Neural progenitor cell (in vitro differentiated cells): Measurements from ENCODE around the gene NPIPB2. TPM values are rescaled to one million over a fixed set of nuclear protein-coding genes. Genes with fewer than 3 reads are reported as not detected.
A peak's percentile ranks its signal among the peaks of the same experiment; 100 is the strongest.
"Not testable (repeated sequence)": the region's sequence is repeated elsewhere in the genome, so short reads cannot be mapped to it uniquely, and the experiment has no call there.

Experiments used
- DNase-seq: peaks from one replicate; pipeline ENCODE4 v3.0.0-alpha.2; 2016; ENCODE audit warnings: low spot score
- H2AFZ ChIP-seq: fragments of 200-600 bp; sonication (generic); replicated peaks from 2 replicates; pipeline ENCODE4 v1.6.1; 2016; ENCODE audit warnings: antibody characterized with exemption
- H3F3A ChIP-seq: fragments of 200-600 bp; sonication (generic); 2 replicates; pipeline ENCODE4 v1.6.1; 2016; ENCODE audit warnings: antibody characterized with exemption, low read depth
- H3K27ac ChIP-seq: fragments of 200-600 bp; sonication (generic); 2 replicates; pipeline ENCODE4 v1.5.1; 2016; ENCODE audit warnings: mild to moderate bottlenecking
- H3K27me3 ChIP-seq: fragments of 200-600 bp; sonication (generic); 2 replicates; pipeline ENCODE4 v1.6.1; 2016; ENCODE audit warnings: mild to moderate bottlenecking, moderate library complexity
- H3K36me3 ChIP-seq: fragments of 200-600 bp; sonication (generic); 2 replicates; pipeline ENCODE4 v1.5.1; 2016
- H3K4me1 ChIP-seq: fragments of 200-600 bp; sonication (generic); 2 replicates; pipeline ENCODE4 v1.6.1; 2016; ENCODE audit warnings: mixed run types
- H3K4me2 ChIP-seq: fragments of 200-600 bp; sonication (generic); 2 replicates; pipeline ENCODE4 v1.6.1; 2016
- H3K4me3 ChIP-seq: fragments of 200-600 bp; sonication (generic); 2 replicates; pipeline ENCODE4 v1.5.1; 2016
- H3K79me2 ChIP-seq: fragments of 200-600 bp; sonication (generic); 2 replicates; pipeline ENCODE4 v1.6.1; 2016; ENCODE audit warnings: low read depth
- H3K9ac ChIP-seq: fragments of 200-600 bp; sonication (generic); 2 replicates; pipeline ENCODE4 v1.6.1; 2016
- H3K9me3 ChIP-seq: fragments of 200-600 bp; sonication (generic); 2 replicates; pipeline ENCODE4 v1.5.1; 2016; ENCODE audit warnings: low read depth
- H4K20me1 ChIP-seq: fragments of 200-600 bp; sonication (generic); 2 replicates; pipeline ENCODE4 v1.6.1; 2016; ENCODE audit warnings: low read depth
- H3K27ac Mint-ChIP-seq: 3 replicates; pipeline ENCODE4 v1.8.0; 2021; ENCODE audit warnings: mixed read lengths
- H3K27me3 Mint-ChIP-seq: 2 replicates; pipeline ENCODE4 v1.8.0; 2022; ENCODE audit warnings: low read depth, mild to moderate bottlenecking, inconsistent platforms, moderate library complexity, mixed read lengths; ENCODE audit not compliant: insufficient read depth
- H3K36me3 Mint-ChIP-seq: 3 replicates; pipeline ENCODE4 v1.8.0; 2021; ENCODE audit warnings: mixed read lengths
- H3K4me1 Mint-ChIP-seq: 3 replicates; pipeline ENCODE4 v1.8.0; 2021; ENCODE audit warnings: mixed read lengths
- H3K4me3 Mint-ChIP-seq: 3 replicates; pipeline ENCODE4 v1.8.0; 2021; ENCODE audit warnings: mild to moderate bottlenecking, moderate library complexity, mixed read lengths
- H3K9me3 Mint-ChIP-seq: 3 replicates; pipeline ENCODE4 v1.8.0; 2020; ENCODE audit warnings: mixed read lengths
- EZH2 ChIP-seq: fragments of 200-600 bp; sonication (generic); IDR thresholded peaks from 2 replicates; pipeline ENCODE4 v1.6.1; 2017; ENCODE audit warnings: antibody characterized with exemption, mild to moderate bottlenecking, moderate library complexity
- EZH2phosphoT487 ChIP-seq: fragments of 200-600 bp; sonication (generic); IDR thresholded peaks from 2 replicates; pipeline ENCODE4 v1.6.1; 2017; ENCODE audit warnings: antibody characterized with exemption
- total RNA-seq: library from RNA; depleted of rRNA; stranded (reverse); fragments of >200 nt; gene quantifications from 2 replicates; pipeline ENCODE4 v1.2.3, GENCODE V29; 2015; ENCODE audit warnings: low replicate concordance
- TF ChIP-seq, protein P1 (sequence below): fragments of 200-600 bp; sonication (generic); IDR thresholded peaks from 2 replicates; pipeline ENCODE4 v1.5.1; 2017; ENCODE audit warnings: antibody characterized with exemption, mild to moderate bottlenecking

The NPIPB2 gene
- total RNA-seq, 1 donor from 2014 or later: 7.3 TPM

DNA sequence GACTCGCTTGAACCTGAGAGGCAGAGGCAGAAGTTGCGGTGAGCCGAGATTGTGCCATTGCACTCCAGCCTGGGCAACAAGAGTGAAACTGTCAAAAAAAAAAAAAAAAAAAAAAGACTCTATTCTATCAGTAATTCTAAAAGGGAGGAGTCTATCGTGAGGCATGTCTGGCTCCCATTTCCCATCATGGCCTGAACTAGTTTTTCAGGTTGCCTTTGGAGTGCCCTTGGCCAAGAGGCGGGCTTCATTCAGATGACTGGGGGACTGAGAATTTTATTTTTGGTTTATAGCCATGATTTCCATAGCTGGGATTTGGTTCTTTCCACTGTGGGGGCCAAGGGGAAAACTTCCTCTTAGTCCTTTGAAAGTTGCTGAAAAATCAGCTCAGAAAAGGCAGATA is 31.2 kb upstream of the NPIPB2 start:
- H3K4me3 ChIP-seq: no peak overlapping the region
- TF ChIP-seq, protein P1, sequence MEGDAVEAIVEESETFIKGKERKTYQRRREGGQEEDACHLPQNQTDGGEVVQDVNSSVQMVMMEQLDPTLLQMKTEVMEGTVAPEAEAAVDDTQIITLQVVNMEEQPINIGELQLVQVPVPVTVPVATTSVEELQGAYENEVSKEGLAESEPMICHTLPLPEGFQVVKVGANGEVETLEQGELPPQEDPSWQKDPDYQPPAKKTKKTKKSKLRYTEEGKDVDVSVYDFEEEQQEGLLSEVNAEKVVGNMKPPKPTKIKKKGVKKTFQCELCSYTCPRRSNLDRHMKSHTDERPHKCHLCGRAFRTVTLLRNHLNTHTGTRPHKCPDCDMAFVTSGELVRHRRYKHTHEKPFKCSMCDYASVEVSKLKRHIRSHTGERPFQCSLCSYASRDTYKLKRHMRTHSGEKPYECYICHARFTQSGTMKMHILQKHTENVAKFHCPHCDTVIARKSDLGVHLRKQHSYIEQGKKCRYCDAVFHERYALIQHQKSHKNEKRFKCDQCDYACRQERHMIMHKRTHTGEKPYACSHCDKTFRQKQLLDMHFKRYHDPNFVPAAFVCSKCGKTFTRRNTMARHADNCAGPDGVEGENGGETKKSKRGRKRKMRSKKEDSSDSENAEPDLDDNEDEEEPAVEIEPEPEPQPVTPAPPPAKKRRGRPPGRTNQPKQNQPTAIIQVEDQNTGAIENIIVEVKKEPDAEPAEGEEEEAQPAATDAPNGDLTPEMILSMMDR: no peak
- TF ChIP-seq EZH2phosphoT487: no peak
- no peak for TF ChIP-seq EZH2
- Mint-ChIP-seq H3K4me3 (no peak overlapping the region), H3K4me1 (peaks cover 21% of the 10 kb centered on the region), H3K27me3 (no peaks in the 10 kb centered on the region), H3K9me3 (no peaks in the 10 kb centered on the region), H3K36me3 (no peaks in the 10 kb centered on the region), H3K27ac (no peak overlapping the region)
- H3K36me3 ChIP-seq: no peaks in the 10 kb centered on the region
- H3K4me2 ChIP-seq: no peak overlapping the region
- peaks cover 5% of the 10 kb centered on the region for H3K4me1 ChIP-seq
- peaks cover 2% of the 10 kb centered on the region for H3F3A ChIP-seq
- H3K9ac ChIP-seq: no peak overlapping the region
- H3K27ac ChIP-seq: no peak overlapping the region
- DNase-seq: no peak
- no peaks in the 10 kb centered on the region for H3K9me3 ChIP-seq
- peaks cover 14% of the 10 kb centered on the region for H3K79me2 ChIP-seq
- H4K20me1 ChIP-seq: peaks cover 2% of the 10 kb centered on the region
- H3K27me3 ChIP-seq: no peaks in the 10 kb centered on the region
- no peak overlapping the region for H2AFZ ChIP-seq

DNA sequence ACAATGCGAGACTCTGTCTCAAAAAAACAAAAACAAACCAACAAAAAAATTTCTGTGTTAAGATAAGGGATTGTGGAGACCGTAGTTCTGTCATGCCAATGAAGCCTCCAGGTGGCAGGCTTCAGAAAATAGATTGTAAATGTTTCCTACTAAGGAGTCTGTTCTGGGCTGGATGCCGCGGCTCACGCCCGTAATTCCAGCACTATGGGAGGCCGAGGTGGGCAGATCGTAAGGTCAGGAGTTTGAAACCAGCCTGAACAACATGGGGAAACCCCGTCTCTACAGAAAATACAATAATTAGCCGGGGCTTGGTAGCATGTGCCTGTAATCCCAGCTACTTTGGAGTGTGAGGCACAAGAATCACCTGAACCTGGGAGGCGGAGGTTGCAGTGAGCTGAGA is 30.3 kb upstream of the NPIPB2 start:
- H3K79me2 ChIP-seq: peaks cover 12% of the 10 kb centered on the region
- H3K9ac ChIP-seq: no peak overlapping the region
- no peak overlapping the region for H3K4me2 ChIP-seq
- Mint-ChIP-seq H3K4me1 (peaks cover 12% of the 10 kb centered on the region), H3K36me3 (no peaks in the 10 kb centered on the region), H3K27me3 (no peaks in the 10 kb centered on the region), H3K9me3 (no peaks in the 10 kb centered on the region), H3K27ac (no peak overlapping the region), H3K4me3 (no peak overlapping the region)
- TF ChIP-seq EZH2: no peak
- TF ChIP-seq, protein P1: peak; percentile 31
- H3K27me3 ChIP-seq: no peaks in the 10 kb centered on the region
- H3F3A ChIP-seq: peaks cover 2% of the 10 kb centered on the region
- no peak overlapping the region for H3K4me3 ChIP-seq
- no peak overlapping the region for H2AFZ ChIP-seq
- no peak overlapping the region for H3K27ac ChIP-seq
- no peak for DNase-seq
- H3K4me1 ChIP-seq: peaks cover 5% of the 10 kb centered on the region
- H3K36me3 ChIP-seq: no peaks in the 10 kb centered on the region
- peaks cover 2% of the 10 kb centered on the region for H4K20me1 ChIP-seq
- H3K9me3 ChIP-seq: no peaks in the 10 kb centered on the region

DNA sequence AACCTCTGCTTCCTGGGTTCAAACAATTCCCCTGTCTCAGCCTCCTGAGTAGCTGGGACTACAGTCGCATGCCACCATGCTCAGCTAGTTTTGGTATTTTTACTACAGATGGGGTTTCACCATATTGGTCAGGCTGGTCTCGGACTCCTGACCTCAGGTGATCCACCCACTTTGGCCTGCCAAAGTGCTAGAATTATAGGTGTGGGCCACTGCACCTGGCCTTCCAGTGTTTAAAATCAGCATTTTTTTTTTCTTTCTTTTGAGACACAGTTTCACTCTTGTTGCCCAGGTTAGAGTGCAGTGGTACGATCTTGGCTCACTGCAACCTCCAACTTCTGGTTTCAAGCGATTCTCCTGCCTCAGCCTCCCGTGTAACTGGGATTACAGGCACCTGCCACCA is 28.4 kb upstream of the NPIPB2 start:
- not testable (repeated sequence) for H3K4me3 Mint-ChIP-seq, H3K4me1 ChIP-seq, H3F3A ChIP-seq, H2AFZ ChIP-seq, H3K27ac ChIP-seq, DNase-seq, H3K9me3 Mint-ChIP-seq, H3K9ac ChIP-seq, H3K4me3 ChIP-seq, H3K4me1 Mint-ChIP-seq, H3K36me3 ChIP-seq, H3K4me2 ChIP-seq, H3K27ac Mint-ChIP-seq, H4K20me1 ChIP-seq, H3K9me3 ChIP-seq, H3K79me2 ChIP-seq, H3K36me3 Mint-ChIP-seq, H3K27me3 Mint-ChIP-seq, H3K27me3 ChIP-seq

DNA sequence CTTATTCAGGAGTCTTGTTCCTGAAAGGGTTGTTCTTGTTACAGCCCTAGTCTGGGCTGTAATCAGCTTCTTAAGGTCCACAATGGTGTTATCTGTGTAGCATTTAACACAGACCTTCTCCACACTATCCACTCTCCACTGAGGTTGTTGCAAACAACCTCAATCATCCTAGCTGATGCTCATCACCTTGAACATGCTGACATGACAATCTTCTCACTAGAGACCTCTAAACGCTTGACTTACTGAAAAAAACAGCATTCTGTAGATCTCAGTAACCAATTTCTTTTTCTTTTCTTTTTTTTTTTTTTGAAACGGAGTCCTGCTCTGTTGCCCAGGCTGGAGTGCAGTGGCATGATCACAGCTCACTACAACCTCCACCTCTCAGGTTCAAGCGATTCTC is 26.7 kb upstream of the NPIPB2 start:
- Histone ChIP-seq H4K20me1 (no peaks in the 10 kb centered on the region), H3K4me2 (no peak overlapping the region), H3K9me3 (no peaks in the 10 kb centered on the region), H3K9ac (no peak overlapping the region), H3K27me3 (no peaks in the 10 kb centered on the region), H3F3A (peaks cover 4% of the 10 kb centered on the region), H3K79me2 (no peaks in the 10 kb centered on the region), H3K36me3 (no peaks in the 10 kb centered on the region), H3K4me1 (no peaks in the 10 kb centered on the region), H3K27ac (no peak overlapping the region), H2AFZ (no peak overlapping the region), H3K4me3 (no peak overlapping the region)
- H3K27ac Mint-ChIP-seq: no peak overlapping the region
- peaks cover 2% of the 10 kb centered on the region for H3K4me1 Mint-ChIP-seq
- H3K36me3 Mint-ChIP-seq: no peaks in the 10 kb centered on the region
- no peak for DNase-seq
- TF ChIP-seq EZH2 (no peak), EZH2phosphoT487 (no peak)
- TF ChIP-seq, protein P1: no peak
- H3K27me3 Mint-ChIP-seq: no peaks in the 10 kb centered on the region
- H3K9me3 Mint-ChIP-seq: no peaks in the 10 kb centered on the region
- H3K4me3 Mint-ChIP-seq: no peak overlapping the region
